AG09309 (cell line): ENCODE measurements around the gene DRAM2.

Source experiments
- DNase-seq: peaks from one replicate; pipeline ENCODE4 v3.0.0-alpha.2; 2010; ENCODE audit warnings: low read depth
- H3K4me3 ChIP-seq: 2 replicates; pipeline ENCODE4 v1.5.1; 2011; ENCODE audit warnings: mild to moderate bottlenecking, low read depth, low read length, moderate library complexity; ENCODE audit not compliant: control insufficient read depth
- CTCF ChIP-seq: IDR thresholded peaks from 2 replicates; pipeline ENCODE4 v1.5.1; 2011; ENCODE audit warnings: mild to moderate bottlenecking, low read depth, low read length, inconsistent platforms; ENCODE audit not compliant: insufficient read depth, control insufficient read depth; ENCODE audit errors: missing control alignments

The DRAM2 gene

GRCh38 chr1:111161843-111162487 is 22.1 kb upstream of the DRAM2 start:
- no peak overlapping the region for H3K4me3 ChIP-seq
- no peak for DNase-seq
- TF ChIP-seq CTCF = no peak

- TF ChIP-seq CTCF = no peak
- no peak overlapping the region for H3K4me3 ChIP-seq
- DNase-seq = no peak
These were observed 17.5 kb upstream of the DRAM2 start for GRCh38 chr1:111157431-111157830.

GRCh38 chr1:111154021-111154999 is 14.4 kb upstream of the DRAM2 start:
- no peak for TF ChIP-seq CTCF

GRCh38 chr1:111151838-111152237 is 11.9 kb upstream of the DRAM2 start:
- no peak for TF ChIP-seq CTCF
- no peak for DNase-seq
- H3K4me3 ChIP-seq = no peak overlapping the region

More at GRCh38 chr1:111154021-111154999, 14.4 kb upstream of the DRAM2 start:
- H3K4me3 ChIP-seq = no peak overlapping the region
- DNase-seq = no peak

- no peak for DNase-seq
- no peak for TF ChIP-seq CTCF
- H3K4me3 ChIP-seq = no peak overlapping the region
These were observed 8.5 kb upstream of the DRAM2 start for GRCh38 chr1:111148376-111148881.

GRCh38 chr1:111147948-111148347 is 8.1 kb upstream of the DRAM2 start:
- H3K4me3 ChIP-seq = no peak overlapping the region
- TF ChIP-seq CTCF = no peak

More at GRCh38 chr1:111147948-111148347, 8.1 kb upstream of the DRAM2 start:
- DNase-seq = no peak
